B cell (primary cell): ENCODE measurements around the gene PRTN3. TPM values are rescaled to one million over a fixed set of nuclear protein-coding genes. Genes with fewer than 3 reads are reported as not detected.

Source experiments
- ATAC-seq: fragments of 200-7000 bp; cut with Tn5 transposase; one replicate; pipeline ENCODE4 v1.10.0; 2021; ENCODE audit warnings: low read depth, mild to moderate bottlenecking, moderate number of reproducible peaks, moderate library complexity
- CTCF ChIA-PET: fragments of 350-600 bp; sonication (Branson Sonifier 250); formaldehyde crosslinking; loops from one replicate; lab custom pipeline; 2021; ENCODE audit warnings: antibody characterized with exemption, inconsistent platforms; lab: Charles Lee
- POLR2A ChIA-PET: fragments of 350-600 bp; sonication (Branson Sonifier 250); formaldehyde crosslinking; loops from one replicate; lab custom pipeline; 2021; ENCODE audit warnings: antibody characterized with exemption; lab: Charles Lee
- DNase-seq: peaks from one replicate; pipeline ENCODE4 v3.0.0; 2013
- H2AFZ ChIP-seq: 2 replicates; pipeline ENCODE4 v1.6.1; 2012; ENCODE audit warnings: mild to moderate bottlenecking, low read depth, low read length; ENCODE audit not compliant: insufficient read depth, poor library complexity, severe bottlenecking
- H3K27ac ChIP-seq, 2 donors: 1 replicate in 1 of 2; 2 replicates in 1 of 2; pipeline ENCODE4 v1.5.1; 2012 to 2013; ENCODE audit warnings: low read length in 2 of 2, mild to moderate bottlenecking in 2 of 2, moderate library complexity in 1 of 2
- H3K27me3 ChIP-seq, 4 experiments: fragments of 200-600 bp in 1 of 4; sonication (generic) in 1 of 4; replicated peaks in 1 of 4; 1 replicate in 2 of 4; 2 replicates in 2 of 4; pipeline versions ENCODE4 v1.6.1 to v1.7.0; 2013 to 2016; ENCODE audit warnings: low read length in 3 of 4, mild to moderate bottlenecking in 2 of 4, mixed read lengths in 1 of 4, moderate library complexity in 1 of 4; ENCODE audit not compliant: insufficient read depth in 4 of 4, control insufficient read depth in 3 of 4; ENCODE audit errors: control extremely low read depth in 1 of 4
- H3K36me3 ChIP-seq, 2 experiments: replicated peaks in 1 of 2; 1 replicate in 1 of 2; 2 replicates in 1 of 2; pipeline versions ENCODE4 v1.6.1 to v1.7.1; 2013; ENCODE audit warnings: low read length in 1 of 2; ENCODE audit not compliant: insufficient read depth in 2 of 2, control insufficient read depth in 1 of 2; ENCODE audit errors: control extremely low read depth in 1 of 2, extremely low read depth in 1 of 2
- H3K4me1 ChIP-seq, 2 donors: fragments of 200-600 bp in 1 of 2; sonication (generic) in 1 of 2; 1 replicate in 1 of 2; 2 replicates in 1 of 2; pipeline versions ENCODE4 v1.5.1 to v1.6.1; 2013 to 2017; ENCODE audit warnings: low read length in 2 of 2; ENCODE audit not compliant: control insufficient read depth in 2 of 2, insufficient read depth in 2 of 2
- H3K4me2 ChIP-seq: replicated peaks from 2 replicates; pipeline ENCODE3; 2012; ENCODE audit warnings: mild to moderate bottlenecking, low read depth, low read length; ENCODE audit not compliant: poor library complexity, severe bottlenecking
- H3K4me3 ChIP-seq, 5 experiments: fragments of 200-600 bp in 1 of 5; sonication (generic) in 1 of 5; 1 replicate in 3 of 5; 2 replicates in 2 of 5; pipeline versions ENCODE4 v1.5.1 to v1.7.0; 2011 to 2016; ENCODE audit warnings: low read length in 4 of 5, mild to moderate bottlenecking in 4 of 5, low read depth in 2 of 5, control low read depth in 1 of 5, moderate library complexity in 1 of 5; ENCODE audit not compliant: insufficient read depth in 1 of 5; ENCODE audit errors: control extremely low read depth in 1 of 5, extremely low read depth in 1 of 5
- H3K79me2 ChIP-seq: fragments of 200-600 bp; sonication (generic); one replicate; pipeline ENCODE4 v1.6.0; 2016; ENCODE audit warnings: low read length; ENCODE audit not compliant: control insufficient read depth, insufficient read depth
- H3K9ac ChIP-seq: fragments of 200-600 bp; sonication (generic); 2 replicates; pipeline ENCODE4 v1.6.1; 2017; ENCODE audit warnings: mild to moderate bottlenecking, low read length, moderate library complexity
- H3K9me3 ChIP-seq, 3 donors: one replicate each; pipeline versions ENCODE4 v1.6.1 to v1.7.1; 2013; ENCODE audit warnings: low read length in 2 of 3; ENCODE audit not compliant: control insufficient read depth in 2 of 3, insufficient read depth in 1 of 3; ENCODE audit errors: control extremely low read depth in 1 of 3
- H4K20me1 ChIP-seq: 2 replicates; pipeline ENCODE4 v1.6.0; 2012; ENCODE audit warnings: mild to moderate bottlenecking, low read length; ENCODE audit not compliant: insufficient read depth, control insufficient read depth, poor library complexity, severe bottlenecking
- H3K27ac Mint-ChIP-seq: one replicate; pipeline ENCODE4 v1.8.0; 2021; ENCODE audit warnings: mixed read lengths
- H3K27me3 Mint-ChIP-seq: one replicate; pipeline ENCODE4 v1.8.0; 2021; ENCODE audit warnings: mixed read lengths
- H3K4me1 Mint-ChIP-seq: one replicate; pipeline ENCODE4 v1.8.0; 2021; ENCODE audit warnings: mixed read lengths
- H3K4me3 Mint-ChIP-seq: one replicate; pipeline ENCODE4 v1.8.0; 2021; ENCODE audit warnings: mixed read lengths
- H3K9me3 Mint-ChIP-seq: one replicate; pipeline ENCODE4 v1.8.0; 2022; ENCODE audit warnings: mixed read lengths; ENCODE audit not compliant: insufficient read depth
- EZH2 ChIP-seq: IDR thresholded peaks from 2 replicates; pipeline ENCODE4 v1.6.1; 2012; ENCODE audit warnings: borderline replicate concordance, low read depth, mild to moderate bottlenecking, moderate library complexity, low read length; ENCODE audit not compliant: insufficient read depth, poor library complexity, severe bottlenecking
- WGBS: methylation state at CpG from one replicate; pipeline ENCODE4 v1.1.5; 2013; ENCODE audit warnings: missing lambda C conversion rate; ENCODE audit not compliant: insufficient coverage; 5-methylcytosine and 5-hydroxymethylcytosine counted together
- intact Hi-C: fragments of 100-400 bp; cut with micrococcal nuclease; formaldehyde crosslinking; loops from one replicate; pipeline ENCODE4 v1.10.0; 2022
- polyA plus RNA-seq: library from polyadenylated mRNA; depleted of rRNA; stranded (reverse); fragments of >200 nt; gene quantifications from 2 replicates; pipeline ENCODE4 v1.2.3, GENCODE V29; 2012
- total RNA-seq, 2 donors: library from RNA; stranded (reverse); fragments of 120-200 nt in 1 of 2; gene quantifications; 1 replicate in 1 of 2; 2 replicates in 1 of 2; pipeline versions ENCODE4 v1.2.3 to v1.2.4, GENCODE V29; 2013 to 2022
- TF ChIP-seq, protein P1 (sequence below): fragments of 200-600 bp; IDR thresholded peaks from one replicate; pipeline ENCODE4 v1.8.0; 2022; ENCODE audit warnings: antibody characterized with exemption, mild to moderate bottlenecking

Gene PRTN3
- total and polyA plus RNA-seq, 2 donors (not counting 1 experiment from before 2014, with no cell fraction given): not detected

DNA sequence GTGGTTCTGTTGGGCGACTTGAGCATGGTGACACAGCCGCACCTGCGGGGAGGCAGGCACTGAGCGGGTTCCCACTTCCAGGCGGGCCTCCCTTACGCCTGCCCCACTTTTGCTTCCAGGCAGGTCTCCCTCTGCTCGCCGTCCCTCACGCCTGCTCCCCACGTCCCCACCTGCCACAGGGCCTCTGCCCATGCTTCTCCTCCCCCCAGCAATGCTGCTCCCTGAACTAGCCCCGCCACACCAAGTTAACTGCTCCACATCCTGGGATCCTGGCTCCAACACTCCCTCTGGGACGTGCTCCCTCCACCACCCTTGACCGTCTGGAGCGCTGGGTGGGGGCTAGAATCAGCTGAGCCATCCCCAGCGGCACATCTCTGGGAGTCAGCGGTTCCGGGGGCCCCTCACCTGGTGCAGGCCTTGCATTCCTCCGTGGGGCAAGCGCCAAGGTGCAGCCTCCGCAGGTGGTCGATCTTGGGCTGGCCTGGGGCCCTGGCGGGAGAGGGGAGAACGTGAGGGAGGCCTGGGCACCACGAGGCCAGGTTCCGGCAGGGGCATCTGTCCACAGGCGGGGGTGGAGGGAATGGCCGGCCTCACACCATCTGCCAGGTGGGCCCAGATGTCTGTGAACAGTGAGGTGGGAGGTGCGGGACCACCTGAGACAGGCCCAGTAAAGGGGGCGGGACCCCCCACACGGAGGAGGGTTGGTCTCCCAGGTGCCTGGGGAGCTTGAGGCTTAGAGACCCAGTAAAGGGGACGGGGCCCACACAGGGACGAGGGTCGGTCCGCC, 27.9 kb downstream of the PRTN3 start:
- Histone ChIP-seq H3K4me1 (peaks cover 13 to 27% of the 10 kb centered on the region in 2 donors), H2AFZ (no peak overlapping the region), H3K9me3 (peaks cover 0 to 2% (median 0%) of the 10 kb centered on the region in 3 donors), H3K27ac (no peak overlapping the region), H3K79me2 (no peaks in the 10 kb centered on the region), H3K4me3 (no peak overlapping the region), H4K20me1 (peaks cover 4% of the 10 kb centered on the region), H3K27me3 (no peaks in the 10 kb centered on the region), H3K4me2 (no peak overlapping the region), H3K36me3 (peaks cover 0 to 17% of the 10 kb centered on the region in 2 experiments), H3K9ac (no peak overlapping the region)
- DNase-seq (no peak), ATAC-seq (no peak)
- Mint-ChIP-seq H3K27me3 (no peaks in the 10 kb centered on the region), H3K27ac (no peak overlapping the region), H3K9me3 (no peaks in the 10 kb centered on the region), H3K4me1 (peaks cover 15% of the 10 kb centered on the region), H3K4me3 (no peak overlapping the region)
- POLR2A ChIA-PET: no interaction called here
- CTCF ChIA-PET: no interaction called here
- intact Hi-C loops: no loop called here
- WGBS: 94% methylated on average over 32 of the region's 34 CpGs
- TF ChIP-seq, protein P1, sequence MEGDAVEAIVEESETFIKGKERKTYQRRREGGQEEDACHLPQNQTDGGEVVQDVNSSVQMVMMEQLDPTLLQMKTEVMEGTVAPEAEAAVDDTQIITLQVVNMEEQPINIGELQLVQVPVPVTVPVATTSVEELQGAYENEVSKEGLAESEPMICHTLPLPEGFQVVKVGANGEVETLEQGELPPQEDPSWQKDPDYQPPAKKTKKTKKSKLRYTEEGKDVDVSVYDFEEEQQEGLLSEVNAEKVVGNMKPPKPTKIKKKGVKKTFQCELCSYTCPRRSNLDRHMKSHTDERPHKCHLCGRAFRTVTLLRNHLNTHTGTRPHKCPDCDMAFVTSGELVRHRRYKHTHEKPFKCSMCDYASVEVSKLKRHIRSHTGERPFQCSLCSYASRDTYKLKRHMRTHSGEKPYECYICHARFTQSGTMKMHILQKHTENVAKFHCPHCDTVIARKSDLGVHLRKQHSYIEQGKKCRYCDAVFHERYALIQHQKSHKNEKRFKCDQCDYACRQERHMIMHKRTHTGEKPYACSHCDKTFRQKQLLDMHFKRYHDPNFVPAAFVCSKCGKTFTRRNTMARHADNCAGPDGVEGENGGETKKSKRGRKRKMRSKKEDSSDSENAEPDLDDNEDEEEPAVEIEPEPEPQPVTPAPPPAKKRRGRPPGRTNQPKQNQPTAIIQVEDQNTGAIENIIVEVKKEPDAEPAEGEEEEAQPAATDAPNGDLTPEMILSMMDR: no peak
- no peak for TF ChIP-seq EZH2
